Loucy (cell line): Measurements from ENCODE around the gene ADCY2.

ENCODE experiments used
- H2AFZ ChIP-seq: fragments of 200-600 bp; sonication (generic); 2 replicates; pipeline ENCODE4 v1.6.0; 2016; ENCODE audit warnings: antibody characterized with exemption, mild to moderate bottlenecking, low read length, moderate library complexity
- H3F3A ChIP-seq: fragments of 200-600 bp; 2 replicates; pipeline ENCODE4 v1.6.0; 2016; ENCODE audit warnings: antibody characterized with exemption, low read depth, mild to moderate bottlenecking
- H3K27me3 ChIP-seq: fragments of 200-600 bp; sonication (generic); 2 replicates; pipeline ENCODE4 v1.6.1; 2014; ENCODE audit warnings: low read length, mild to moderate bottlenecking; ENCODE audit not compliant: insufficient read depth, poor library complexity, severe bottlenecking
- H3K36me3 ChIP-seq: fragments of 200-600 bp; sonication (generic); 2 replicates; pipeline ENCODE4 v1.6.1; 2016; ENCODE audit warnings: low read length; ENCODE audit not compliant: insufficient read depth
- H3K4me1 ChIP-seq: fragments of 200-600 bp; sonication (generic); 2 replicates; pipeline ENCODE4 v1.5.1; 2014; ENCODE audit warnings: low read length, mild to moderate bottlenecking; ENCODE audit not compliant: insufficient read depth, poor library complexity, severe bottlenecking
- H3K4me2 ChIP-seq: fragments of 200-600 bp; sonication (generic); 2 replicates; pipeline ENCODE4 v1.6.0; 2014; ENCODE audit warnings: antibody characterized with exemption, low read length, low read depth, mild to moderate bottlenecking; ENCODE audit not compliant: poor library complexity, severe bottlenecking
- H3K4me3 ChIP-seq: fragments of 200-600 bp; sonication (generic); 2 replicates; pipeline ENCODE4 v1.5.1; 2014; ENCODE audit warnings: low read length, mild to moderate bottlenecking, mixed read lengths; ENCODE audit not compliant: poor library complexity, severe bottlenecking
- H3K79me2 ChIP-seq: fragments of 200-600 bp; sonication (generic); 2 replicates; pipeline ENCODE4 v1.6.1; 2014; ENCODE audit warnings: low read length; ENCODE audit not compliant: insufficient read depth
- H3K9ac ChIP-seq: fragments of 200-600 bp; sonication (generic); 2 replicates; pipeline ENCODE4 v1.6.0; 2014; ENCODE audit warnings: mild to moderate bottlenecking, low read depth, low read length, moderate library complexity; ENCODE audit not compliant: poor library complexity, severe bottlenecking
- H3K9me2 ChIP-seq: fragments of 200-600 bp; sonication (generic); replicated peaks from 2 replicates; pipeline ENCODE4 v1.6.1; 2016; ENCODE audit warnings: low read depth, low read length, mixed read lengths
- H3K9me3 ChIP-seq: fragments of 200-600 bp; sonication (generic); 2 replicates; pipeline ENCODE4 v1.6.1; 2014; ENCODE audit warnings: mild to moderate bottlenecking, antibody characterized with exemption, low read length, low read depth; ENCODE audit not compliant: insufficient read depth
- H4K20me1 ChIP-seq: fragments of 200-600 bp; sonication (generic); 2 replicates; pipeline ENCODE4 v1.6.0; 2014; ENCODE audit warnings: antibody characterized with exemption, low read length, mild to moderate bottlenecking; ENCODE audit not compliant: insufficient read depth, poor library complexity, severe bottlenecking
- EZH2phosphoT487 ChIP-seq: fragments of 200-600 bp; IDR thresholded peaks from 2 replicates; pipeline ENCODE4 v1.6.1; 2018; ENCODE audit warnings: antibody characterized with exemption, mild to moderate bottlenecking, moderate library complexity, borderline replicate concordance
- TF ChIP-seq, protein P1 (sequence below): fragments of 200-600 bp; sonication (generic); conservative IDR thresholded peaks from 2 replicates; pipeline ENCODE4 v1.5.1; 2014; ENCODE audit warnings: mild to moderate bottlenecking, antibody characterized with exemption, low read length

ADCY2 gene

DNA sequence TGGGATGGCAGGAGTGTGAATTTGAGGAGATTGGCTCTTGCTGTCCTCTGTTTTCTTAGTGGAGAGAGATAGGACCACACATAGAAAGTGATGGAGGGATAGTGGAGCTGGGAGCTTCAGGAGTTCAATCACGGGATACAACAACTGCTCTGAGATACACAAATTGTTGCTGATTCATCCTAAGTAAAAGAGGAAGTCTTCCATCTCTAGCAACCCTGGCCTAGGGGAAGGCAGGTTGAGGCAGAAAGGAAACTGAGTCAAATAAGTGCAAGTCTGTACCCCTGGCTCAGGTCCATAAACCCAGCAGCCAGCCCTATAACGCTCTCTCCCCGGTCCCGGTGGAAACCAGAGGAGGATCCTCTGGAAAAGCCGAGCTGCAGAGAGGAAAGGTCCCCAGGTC is 97.7 kb downstream of the ADCY2 start:
- Histone ChIP-seq H2AFZ (no peak overlapping the region), H4K20me1 (no peaks in the 10 kb centered on the region), H3K9me2 (no peaks in the 10 kb centered on the region), H3K27me3 (peaks cover 5% of the 10 kb centered on the region), H3K4me2 (no peak overlapping the region), H3F3A (no peaks in the 10 kb centered on the region), H3K4me3 (no peak overlapping the region), H3K4me1 (no peaks in the 10 kb centered on the region), H3K9me3 (no peaks in the 10 kb centered on the region), H3K9ac (no peak overlapping the region), H3K36me3 (no peaks in the 10 kb centered on the region), H3K79me2 (no peaks in the 10 kb centered on the region)
- TF ChIP-seq, protein P1, sequence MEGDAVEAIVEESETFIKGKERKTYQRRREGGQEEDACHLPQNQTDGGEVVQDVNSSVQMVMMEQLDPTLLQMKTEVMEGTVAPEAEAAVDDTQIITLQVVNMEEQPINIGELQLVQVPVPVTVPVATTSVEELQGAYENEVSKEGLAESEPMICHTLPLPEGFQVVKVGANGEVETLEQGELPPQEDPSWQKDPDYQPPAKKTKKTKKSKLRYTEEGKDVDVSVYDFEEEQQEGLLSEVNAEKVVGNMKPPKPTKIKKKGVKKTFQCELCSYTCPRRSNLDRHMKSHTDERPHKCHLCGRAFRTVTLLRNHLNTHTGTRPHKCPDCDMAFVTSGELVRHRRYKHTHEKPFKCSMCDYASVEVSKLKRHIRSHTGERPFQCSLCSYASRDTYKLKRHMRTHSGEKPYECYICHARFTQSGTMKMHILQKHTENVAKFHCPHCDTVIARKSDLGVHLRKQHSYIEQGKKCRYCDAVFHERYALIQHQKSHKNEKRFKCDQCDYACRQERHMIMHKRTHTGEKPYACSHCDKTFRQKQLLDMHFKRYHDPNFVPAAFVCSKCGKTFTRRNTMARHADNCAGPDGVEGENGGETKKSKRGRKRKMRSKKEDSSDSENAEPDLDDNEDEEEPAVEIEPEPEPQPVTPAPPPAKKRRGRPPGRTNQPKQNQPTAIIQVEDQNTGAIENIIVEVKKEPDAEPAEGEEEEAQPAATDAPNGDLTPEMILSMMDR, result no peak
- no peak for TF ChIP-seq EZH2phosphoT487

DNA sequence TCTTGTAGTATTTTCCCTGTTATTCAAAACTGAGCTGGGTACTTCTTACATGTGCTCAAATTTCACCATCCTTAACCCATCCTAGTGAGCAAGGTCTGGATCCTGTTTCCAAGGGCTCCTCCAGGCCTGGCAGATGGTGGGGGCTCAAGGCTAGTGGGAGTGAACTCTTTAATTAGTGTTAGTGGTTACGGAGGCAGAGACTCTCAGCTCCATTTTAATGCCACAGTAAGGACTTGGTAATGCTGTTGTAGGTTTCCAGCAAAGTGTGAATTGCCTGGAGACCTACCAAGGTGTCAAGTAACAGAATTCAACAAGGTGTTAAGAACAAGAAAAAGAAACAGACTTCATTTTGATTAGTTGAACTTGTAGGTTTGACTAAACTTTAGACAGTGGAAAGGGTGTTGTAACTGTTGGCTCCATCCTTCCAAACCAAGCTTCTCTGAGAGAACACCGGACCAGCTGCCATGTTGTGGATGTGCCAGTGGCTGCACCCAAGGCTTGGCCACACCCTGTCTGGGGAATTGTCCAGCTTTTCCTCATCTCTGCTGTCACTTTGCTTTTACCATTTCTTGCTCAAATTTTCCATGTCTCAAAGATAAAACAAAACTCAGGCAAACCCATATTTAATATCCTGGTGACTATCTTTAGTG is 98.7 kb downstream of the ADCY2 start:
- H3K27me3 ChIP-seq, result peaks cover 4% of the 10 kb centered on the region
- H3K9me2 ChIP-seq, result no peaks in the 10 kb centered on the region
- no peaks in the 10 kb centered on the region for H3K36me3 ChIP-seq
- H4K20me1 ChIP-seq, result no peaks in the 10 kb centered on the region
- H3F3A ChIP-seq, result no peaks in the 10 kb centered on the region
- no peak overlapping the region for H3K9ac ChIP-seq
- no peak overlapping the region for H3K4me2 ChIP-seq
- H3K79me2 ChIP-seq, result no peaks in the 10 kb centered on the region
- no peak overlapping the region for H3K4me3 ChIP-seq
- TF ChIP-seq, protein P1, result no peak
- no peak for TF ChIP-seq EZH2phosphoT487
- H3K9me3 ChIP-seq, result no peaks in the 10 kb centered on the region
- no peak overlapping the region for H2AFZ ChIP-seq
- H3K4me1 ChIP-seq, result no peaks in the 10 kb centered on the region

DNA sequence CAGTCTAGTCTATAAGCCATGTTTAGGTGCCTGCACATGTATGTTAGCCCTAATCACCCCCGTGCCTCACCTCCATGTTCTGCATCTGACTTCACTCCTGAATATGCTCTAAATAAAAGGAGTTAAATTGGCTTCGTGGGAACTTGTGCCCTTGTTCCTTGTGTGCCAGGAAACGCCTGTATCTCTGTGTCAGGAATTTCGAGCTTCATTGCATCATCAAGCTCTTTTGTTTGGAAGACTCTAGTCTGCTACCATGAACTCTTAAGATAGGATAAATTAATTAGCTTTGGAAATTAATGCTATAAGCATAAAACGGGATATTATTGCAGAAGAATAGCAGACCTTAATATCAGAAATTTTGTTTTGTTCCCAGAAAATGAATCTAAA is 99.2 kb downstream of the ADCY2 start:
- H3K4me1 ChIP-seq, result no peaks in the 10 kb centered on the region
- H3K4me3 ChIP-seq, result no peak overlapping the region
- H4K20me1 ChIP-seq, result no peaks in the 10 kb centered on the region
- no peaks in the 10 kb centered on the region for H3K27me3 ChIP-seq
- H3K4me2 ChIP-seq, result no peak overlapping the region
- H2AFZ ChIP-seq, result no peak overlapping the region
- no peaks in the 10 kb centered on the region for H3K79me2 ChIP-seq
- no peaks in the 10 kb centered on the region for H3K9me2 ChIP-seq
- no peak for TF ChIP-seq EZH2phosphoT487
- TF ChIP-seq, protein P1, result no peak
- H3K9ac ChIP-seq, result no peak overlapping the region
- no peaks in the 10 kb centered on the region for H3F3A ChIP-seq
- no peaks in the 10 kb centered on the region for H3K36me3 ChIP-seq
- H3K9me3 ChIP-seq, result 0 out of 2 replicates have a peak, but pooled peaks cover 2% of the 10 kb centered on the region
